Lower leg skin (tissue), 3 donors: ENCODE measurements around the gene OR6C74.

Source experiments
- CTCF ChIP-seq, 3 donors: fragments of 450-650 bp; IDR thresholded peaks; one replicate each; pipeline ENCODE4 v1.5.1; 2016; ENCODE audit warnings: antibody characterized with exemption in 3 of 3, mild to moderate bottlenecking in 3 of 3, moderate library complexity in 2 of 3
- POLR2A ChIP-seq, 2 donors: fragments of 450-650 bp; IDR thresholded peaks; one replicate each; pipeline ENCODE4 v1.6.1; 2016 to 2017; ENCODE audit warnings: antibody characterized with exemption in 2 of 2, mild to moderate bottlenecking in 1 of 2, moderate library complexity in 1 of 2

GRCh38 chr12:55244309-55244708 lies at the start of gene OR6C74:
- TF ChIP-seq POLR2A (IDR thresholded peaks at IDR 0.05) = no peak
- TF ChIP-seq CTCF (IDR thresholded peaks at IDR 0.05) = no peak
